GM15510 (cell line): Measurements from ENCODE around the gene HSPB6.

Experiments
- POLR2A ChIP-seq: IDR thresholded peaks from 3 replicates; pipeline ENCODE4 v1.6.1; 2011; ENCODE audit warnings: borderline replicate concordance; ENCODE audit not compliant: insufficient read length; ENCODE audit errors: extremely low read depth

Gene HSPB6, protein sequence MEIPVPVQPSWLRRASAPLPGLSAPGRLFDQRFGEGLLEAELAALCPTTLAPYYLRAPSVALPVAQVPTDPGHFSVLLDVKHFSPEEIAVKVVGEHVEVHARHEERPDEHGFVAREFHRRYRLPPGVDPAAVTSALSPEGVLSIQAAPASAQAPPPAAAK

DNA sequence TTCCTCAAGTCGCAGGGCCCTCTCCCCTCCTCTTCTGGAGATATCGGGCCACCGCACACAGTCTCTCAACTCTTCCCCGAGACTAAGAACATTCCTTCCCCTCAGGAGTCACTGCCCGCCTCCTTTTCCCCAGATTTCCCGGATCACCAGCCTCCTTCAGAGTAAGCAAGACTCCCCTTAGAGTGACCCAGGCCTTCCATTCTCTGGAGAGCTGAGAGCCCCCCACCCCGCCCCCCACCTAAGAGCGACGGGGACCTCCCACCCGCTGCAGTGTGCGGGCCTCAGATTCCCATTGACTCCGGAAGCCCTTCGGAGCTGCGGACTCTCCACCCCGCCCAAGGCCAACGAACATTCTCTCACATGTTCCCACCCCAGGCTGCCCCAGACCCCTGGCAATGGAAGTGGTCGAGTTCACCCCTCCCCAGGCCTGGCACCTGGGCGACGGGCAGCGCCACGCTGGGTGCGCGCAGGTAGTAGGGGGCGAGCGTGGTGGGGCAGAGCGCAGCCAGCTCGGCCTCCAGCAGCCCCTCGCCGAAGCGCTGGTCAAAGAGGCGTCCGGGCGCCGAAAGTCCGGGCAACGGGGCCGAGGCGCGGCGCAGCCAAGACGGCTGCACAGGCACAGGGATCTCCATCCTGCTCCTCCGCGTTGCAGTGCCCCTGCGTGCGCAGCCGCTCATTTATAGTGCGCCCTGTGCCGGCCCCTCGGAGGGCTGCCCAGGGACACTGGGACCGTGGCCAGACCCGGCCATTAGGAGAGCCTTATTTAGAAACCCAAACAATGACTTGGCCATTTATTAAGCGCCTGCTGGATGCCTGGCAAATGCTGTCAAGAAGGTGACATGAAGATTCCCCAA is at the start of gene HSPB6:
HSPB6 (minus strand) TSS at position 653 of the 854 bp plus-strand sequence; CDS start at position 632, 21 bp downstream.
- no peak for TF ChIP-seq POLR2A

- no peak for TF ChIP-seq POLR2A
Observed at GRCh38 chr19:35806597-35806996, 49.8 kb upstream of the HSPB6 start.

GRCh38 chr19:35805526-35806102 is 48.8 kb upstream of the HSPB6 start:
- TF ChIP-seq POLR2A, result no peak

- TF ChIP-seq POLR2A, result no peak
Observed at GRCh38 chr19:35801828-35802227, 45.0 kb upstream of the HSPB6 start.

GRCh38 chr19:35797663-35798062 is 40.8 kb upstream of the HSPB6 start:
- no peak for TF ChIP-seq POLR2A

GRCh38 chr19:35796645-35797542 is 40.1 kb upstream of the HSPB6 start:
- no peak for TF ChIP-seq POLR2A

- no peak for TF ChIP-seq POLR2A
Observed at GRCh38 chr19:35793381-35794165, 36.7 kb upstream of the HSPB6 start.

GRCh38 chr19:35792888-35793287 is 36.1 kb upstream of the HSPB6 start:
- no peak for TF ChIP-seq POLR2A

GRCh38 chr19:35792312-35792711 is 35.5 kb upstream of the HSPB6 start:
- no peak for TF ChIP-seq POLR2A

DNA sequence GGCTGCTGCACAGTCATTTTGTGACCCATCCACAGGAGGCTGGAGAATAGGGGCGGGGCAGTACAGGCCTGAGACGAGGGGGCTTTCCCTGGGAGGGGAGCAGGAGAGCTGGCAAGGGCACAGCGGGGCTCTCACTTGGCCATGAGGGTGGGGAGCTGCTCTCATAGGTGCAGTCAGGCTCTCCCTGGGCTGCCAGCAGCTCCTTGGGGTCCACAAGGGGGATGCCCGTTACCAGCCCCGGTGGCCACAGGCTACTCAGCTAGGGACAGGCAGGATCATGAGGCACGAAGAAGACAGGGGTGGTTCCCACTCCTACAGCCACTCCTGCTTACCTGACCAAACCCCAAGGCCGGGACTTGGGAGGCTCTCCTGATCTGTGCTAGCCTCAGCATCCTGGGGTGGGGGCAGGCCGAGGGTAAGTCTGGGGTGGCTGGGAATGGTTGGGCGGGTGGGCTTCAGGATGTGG is 35.0 kb upstream of the HSPB6 start:
- no peak for TF ChIP-seq POLR2A

DNA sequence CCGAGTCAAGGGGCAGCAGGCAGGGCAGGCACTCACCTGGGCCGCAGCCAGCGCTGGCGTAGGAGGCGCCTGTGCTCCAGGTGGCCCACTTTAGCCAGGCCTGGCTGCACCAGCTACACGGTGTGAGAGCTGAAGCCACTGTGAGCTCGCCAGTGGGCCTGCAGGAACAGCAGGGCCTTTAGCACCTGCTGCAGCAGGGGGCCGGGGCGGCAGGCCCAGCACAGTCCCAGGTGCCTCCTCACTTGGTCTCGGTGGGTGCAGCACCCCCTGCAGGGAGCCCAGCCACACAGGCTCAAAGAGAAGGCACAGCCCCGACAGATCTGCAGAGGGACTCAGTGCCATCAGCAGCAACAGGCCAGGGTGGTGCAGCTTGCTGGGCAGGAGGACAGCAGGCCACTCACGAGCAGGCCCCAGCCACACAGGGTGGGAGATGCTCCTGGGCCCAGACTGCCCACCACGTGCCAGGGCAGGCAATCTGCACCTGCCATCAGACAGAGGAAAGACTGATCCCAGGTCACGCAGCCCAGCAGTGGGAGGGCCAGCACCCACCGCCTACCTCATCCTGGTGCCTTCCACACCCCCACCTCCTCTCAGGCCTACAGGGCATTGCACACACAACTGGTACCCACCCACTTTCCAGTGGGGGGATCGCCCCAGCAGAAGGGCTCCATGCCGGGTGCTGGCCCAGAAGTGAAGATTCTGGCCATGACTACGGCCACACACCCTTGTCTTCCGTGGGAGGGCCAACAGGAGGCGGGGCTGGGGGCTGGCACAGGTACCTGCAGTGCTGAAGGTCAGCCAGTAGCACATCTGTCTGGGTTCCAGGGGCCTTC is 34.4 kb upstream of the HSPB6 start:
- TF ChIP-seq POLR2A, result no peak

GRCh38 chr19:35789978-35790944 is 33.4 kb upstream of the HSPB6 start:
- no peak for TF ChIP-seq POLR2A
